HG03442 (cell line): Measurements from ENCODE around the gene CD109.
"Not testable (repeated sequence)": the region's sequence is repeated elsewhere in the genome, so short reads cannot be mapped to it uniquely, and the experiment has no call there.

Experiments
- ATAC-seq: cut with Tn5 transposase; IDR thresholded peaks from one replicate; pipeline ENCODE4 v1.9.1; 2021; ENCODE audit warnings: mild to moderate bottlenecking, moderate library complexity; ENCODE audit not compliant: unreplicated experiment

Gene CD109

DNA sequence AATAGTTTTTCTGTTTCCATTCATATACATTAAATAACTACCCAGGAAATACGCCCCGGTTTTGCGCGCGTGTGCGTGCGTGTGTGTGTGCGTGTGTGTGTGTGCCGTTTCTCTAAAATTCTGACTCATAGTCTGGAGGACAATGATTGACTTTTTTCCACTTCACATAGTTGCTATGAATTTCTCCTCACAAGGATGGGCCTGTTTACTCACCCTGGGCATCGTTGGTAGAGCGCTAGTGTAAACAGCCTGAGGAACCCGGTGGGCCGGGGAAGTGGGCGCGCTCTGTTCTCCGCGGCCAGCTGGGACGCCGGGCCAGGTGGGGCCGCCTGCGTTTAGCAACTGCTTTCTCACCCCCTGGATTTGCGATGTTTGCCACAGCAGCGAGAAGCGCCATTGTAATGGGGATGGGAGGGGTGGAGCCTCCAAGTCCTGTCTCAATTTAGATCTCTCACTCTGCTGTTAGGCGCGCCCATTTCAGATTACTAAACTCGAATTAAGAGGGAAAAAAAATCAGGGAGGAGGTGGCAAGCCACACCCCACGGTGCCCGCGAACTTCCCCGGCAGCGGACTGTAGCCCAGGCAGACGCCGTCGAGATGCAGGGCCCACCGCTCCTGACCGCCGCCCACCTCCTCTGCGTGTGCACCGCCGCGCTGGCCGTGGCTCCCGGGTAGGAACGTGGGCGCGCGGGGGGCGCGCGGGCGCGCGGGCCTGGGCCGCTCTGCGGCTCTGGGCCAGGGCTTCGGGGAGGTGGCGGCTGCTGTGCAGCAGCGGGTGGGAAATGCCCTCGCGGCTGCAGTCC lies at the start of gene CD109:
TSS of gene CD109 (plus strand) at position 585 of the 803 bp plus-strand sequence. CDS start at position 598, 13 bp downstream.
- ATAC-seq: peak; percentile 57

- no peak for ATAC-seq
Observed at GRCh38 chr6:73648166-73648565, 47.8 kb upstream of the CD109 start.

DNA sequence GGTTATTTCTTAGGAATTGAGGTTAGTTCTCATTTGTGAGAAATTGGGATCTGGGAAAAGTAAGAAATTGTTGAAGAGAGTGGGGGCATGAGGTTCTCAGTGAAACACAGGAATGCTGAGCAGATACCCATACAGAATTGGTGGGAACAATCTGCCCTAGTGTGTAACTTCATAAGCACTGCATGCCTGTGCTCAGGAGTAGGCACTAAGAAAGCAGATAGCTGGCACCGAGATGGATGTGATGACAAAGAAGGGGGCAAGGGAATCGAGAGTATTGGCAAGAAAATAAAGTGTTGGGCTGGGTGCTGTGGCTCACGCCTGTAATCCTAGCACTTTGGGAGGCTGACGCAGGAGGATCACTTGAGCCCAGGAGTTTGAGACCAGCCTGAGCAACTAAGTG lies 46.2 kb upstream of the CD109 start:
- ATAC-seq: no peak

DNA sequence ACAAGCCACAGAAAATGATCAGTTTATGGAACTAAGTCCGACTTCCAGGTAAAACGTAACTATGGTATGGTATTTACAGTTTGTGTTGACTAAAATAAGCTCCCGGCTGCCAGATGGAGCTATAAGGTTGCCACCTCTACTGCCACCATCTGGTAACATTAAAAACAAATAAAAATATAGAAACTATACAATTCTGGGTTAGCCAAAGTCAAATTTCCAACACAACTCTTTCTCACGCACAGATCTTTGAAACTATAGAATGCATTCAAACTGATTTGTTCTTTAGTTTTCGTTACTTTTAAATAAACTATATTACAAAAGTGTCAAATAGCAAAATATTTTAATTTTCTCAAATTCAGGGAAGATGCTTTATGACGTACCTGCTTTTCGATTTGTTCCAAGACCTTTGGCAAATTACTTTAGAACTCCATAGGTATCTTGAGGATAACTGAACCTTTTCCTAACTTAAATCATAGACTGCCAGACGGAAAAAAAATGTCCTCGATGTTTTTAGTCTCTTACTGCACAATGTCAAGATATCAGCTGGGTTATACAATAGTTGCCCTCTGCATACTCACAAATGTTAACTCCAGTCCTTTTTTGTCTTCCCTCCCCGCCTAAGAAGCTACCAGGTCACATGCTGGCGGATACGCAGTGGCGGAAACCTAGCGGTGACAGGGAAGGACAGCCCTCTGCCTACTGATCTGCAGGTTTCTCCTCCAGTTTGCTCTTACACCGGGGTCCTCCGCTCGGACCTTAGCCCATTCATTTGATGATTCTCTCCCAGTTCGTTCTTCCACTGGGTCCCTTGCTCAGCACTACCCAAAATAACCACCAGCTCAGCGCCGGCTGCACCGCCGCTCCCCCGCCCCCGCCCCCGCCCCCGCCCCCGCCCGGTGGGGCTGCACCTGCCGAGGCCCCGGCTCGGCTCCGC lies 43.1 kb upstream of the CD109 start:
- ATAC-seq: peak; percentile 35

DNA sequence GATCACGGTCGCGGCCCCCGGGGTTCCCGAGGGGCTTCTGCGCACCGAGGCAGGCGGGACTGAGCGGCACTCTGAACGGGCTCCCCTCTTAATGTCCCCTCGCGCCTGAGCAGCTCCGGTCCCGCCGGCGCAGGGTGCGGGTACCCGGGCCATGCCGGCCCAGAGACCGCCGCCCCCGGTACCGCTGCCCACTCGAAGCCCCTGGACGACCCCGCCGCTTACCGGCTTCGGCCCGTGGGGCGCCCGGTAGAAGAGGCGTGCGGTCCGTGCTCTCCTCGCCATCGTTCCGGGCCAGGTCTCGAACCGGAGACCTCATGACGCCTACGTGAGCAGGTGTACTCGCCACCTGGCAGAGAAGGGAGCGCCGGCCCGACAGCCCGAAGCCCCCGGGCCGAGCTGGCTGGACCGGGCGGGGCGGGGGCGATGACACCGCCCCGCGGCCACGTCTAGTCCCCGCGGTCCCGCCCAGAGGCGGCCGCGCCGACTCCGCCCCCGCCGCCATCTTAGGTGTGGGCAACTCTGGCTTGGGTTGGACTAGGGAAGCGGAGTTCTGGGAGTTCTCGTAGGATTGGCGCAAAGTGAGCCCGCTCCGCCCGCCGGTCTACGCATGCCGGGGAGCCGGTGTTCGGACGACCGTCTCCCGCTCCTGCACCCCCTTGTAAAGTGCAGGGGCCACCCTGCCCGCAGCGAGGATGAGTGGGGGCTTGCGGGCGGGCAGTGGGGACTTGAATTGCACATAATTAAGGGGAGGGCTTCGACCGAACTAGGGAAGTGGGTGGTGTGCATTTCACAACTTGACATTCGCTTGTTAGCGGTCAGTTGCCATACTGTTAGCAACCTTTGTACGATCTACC lies 42.2 kb upstream of the CD109 start, which contains the start of gene SLC17A5:
TSS of gene SLC17A5 (minus strand) at position 422 of the 854 bp plus-strand sequence. CDS start at position 316, 106 bp downstream.
- ATAC-seq: peak; percentile 88

GRCh38 chr6:73655341-73655917 lies 40.6 kb upstream of the CD109 start:
- no peak for ATAC-seq

DNA sequence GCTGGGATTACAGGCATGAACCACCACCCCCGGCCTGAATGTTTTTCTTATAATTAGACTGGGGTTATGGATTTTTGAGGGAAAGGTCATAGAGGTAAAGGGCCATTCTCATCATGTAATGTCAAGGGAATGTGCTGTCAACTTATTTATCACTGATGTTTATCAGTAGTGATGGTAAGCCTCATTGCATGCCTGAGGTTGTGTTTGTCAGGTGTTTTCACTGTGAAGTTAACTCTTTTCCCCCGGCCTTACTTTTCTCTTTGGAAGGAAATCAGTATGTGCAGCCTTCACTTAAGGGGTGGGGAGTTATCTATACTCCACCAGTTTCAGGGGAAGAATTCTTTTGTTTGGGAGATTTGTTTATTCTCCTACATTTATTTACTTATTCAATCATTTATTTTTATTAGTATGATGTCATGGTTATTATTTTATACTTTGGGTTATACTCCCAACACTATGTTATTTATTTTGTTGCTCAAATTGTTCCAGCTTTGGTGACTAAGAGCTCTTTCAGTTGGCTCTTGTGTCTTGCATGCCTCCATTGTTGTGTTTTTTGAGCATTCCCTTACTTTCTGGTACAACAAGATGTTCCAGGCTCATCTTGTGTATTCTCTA lies 39.4 kb upstream of the CD109 start:
- no peak for ATAC-seq

- no peak for ATAC-seq
Observed at GRCh38 chr6:73657201-73657600, 38.8 kb upstream of the CD109 start.

DNA sequence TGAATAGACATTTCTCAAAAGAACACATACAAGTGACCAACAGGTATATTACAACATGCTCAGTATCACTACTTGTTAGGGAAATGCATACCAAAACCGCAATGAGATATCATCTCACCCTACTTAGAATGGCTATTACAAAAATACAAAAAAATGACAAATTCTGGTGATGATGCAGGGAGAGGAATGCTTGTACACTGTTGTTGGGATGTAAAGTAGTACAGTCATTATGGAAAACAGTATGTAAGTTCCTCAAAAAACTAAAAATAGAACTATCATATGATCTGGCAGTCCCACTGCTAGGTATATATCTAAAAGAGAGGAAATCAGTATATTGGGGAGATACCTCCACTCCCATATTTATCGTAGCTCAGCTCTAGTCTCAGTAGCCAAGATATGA lies 31.3 kb upstream of the CD109 start:
- no peak for ATAC-seq

DNA sequence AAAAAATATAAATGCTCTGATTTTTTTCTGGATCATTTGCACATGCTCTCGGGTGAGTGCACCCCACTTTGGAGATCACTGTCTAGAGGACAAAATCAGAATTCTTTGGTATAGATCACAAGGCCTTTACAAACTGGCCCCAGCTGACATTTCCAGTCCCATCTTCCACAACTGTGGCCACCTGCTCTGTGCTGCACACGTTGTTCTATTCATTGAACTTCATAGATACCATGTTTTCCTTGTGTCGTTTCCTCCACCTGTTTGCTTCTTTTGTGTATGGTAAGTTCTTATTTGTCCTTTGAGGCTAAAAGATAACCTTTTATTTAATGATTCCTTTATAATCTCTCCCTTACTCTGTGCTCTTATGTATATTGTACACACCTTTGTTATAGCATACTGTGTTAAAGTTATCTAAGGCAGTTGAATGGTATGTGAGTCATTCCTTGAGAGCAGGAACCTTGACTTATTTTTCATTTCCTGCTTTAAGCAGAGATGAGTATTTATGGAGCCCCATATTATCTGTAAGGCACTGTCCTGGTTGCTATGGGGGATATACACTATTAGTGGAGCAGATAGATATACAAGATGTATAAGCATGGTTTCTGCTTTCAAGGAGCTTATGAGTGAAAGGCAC lies 30.2 kb upstream of the CD109 start:
- peak; percentile 87 for ATAC-seq

- ATAC-seq: no peak
Observed at GRCh38 chr6:73666393-73666792, 29.6 kb upstream of the CD109 start.

DNA sequence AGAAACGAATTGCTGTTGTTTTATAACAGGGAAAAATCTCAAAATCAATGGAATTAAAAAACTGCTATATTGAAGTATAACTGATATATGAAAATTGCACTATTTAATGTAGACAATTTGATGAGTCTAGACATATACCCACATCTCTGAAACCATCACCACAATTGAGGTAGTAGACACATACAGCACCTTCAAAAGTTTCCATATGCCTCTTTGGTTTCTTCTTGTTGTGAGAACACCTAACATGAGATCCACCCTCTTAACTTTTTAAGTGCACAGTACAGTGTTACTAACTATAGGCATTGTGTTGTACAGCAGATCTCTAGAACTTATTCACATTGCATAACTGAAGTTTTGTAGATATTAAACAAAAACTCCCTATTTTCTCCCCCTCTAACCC lies 28.2 kb upstream of the CD109 start:
- no peak for ATAC-seq

DNA sequence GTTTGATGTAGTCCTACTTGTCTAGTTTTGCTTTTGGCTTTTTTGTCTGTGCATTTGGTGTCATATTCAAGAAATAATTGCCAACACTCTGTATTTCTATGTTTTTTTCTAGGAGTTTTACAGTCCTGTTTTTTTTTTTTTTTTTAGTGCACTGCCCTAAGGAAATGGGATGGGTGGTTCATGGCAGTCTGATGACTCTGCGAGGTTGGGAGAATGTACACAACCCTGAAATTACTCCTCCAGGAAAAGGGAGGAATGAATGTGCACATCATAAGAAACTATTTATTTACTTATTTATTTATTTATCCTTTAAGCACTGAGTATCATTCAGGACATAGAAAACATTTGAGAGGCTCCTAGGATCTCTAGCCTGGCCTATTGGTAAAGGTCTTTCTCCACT lies 27.0 kb upstream of the CD109 start:
- ATAC-seq: no peak

- no peak for ATAC-seq
Observed at GRCh38 chr6:73671911-73672685, 23.9 kb upstream of the CD109 start.

- ATAC-seq: peak; percentile 91
Observed at GRCh38 chr6:73675466-73676098, 20.4 kb upstream of the CD109 start.

DNA sequence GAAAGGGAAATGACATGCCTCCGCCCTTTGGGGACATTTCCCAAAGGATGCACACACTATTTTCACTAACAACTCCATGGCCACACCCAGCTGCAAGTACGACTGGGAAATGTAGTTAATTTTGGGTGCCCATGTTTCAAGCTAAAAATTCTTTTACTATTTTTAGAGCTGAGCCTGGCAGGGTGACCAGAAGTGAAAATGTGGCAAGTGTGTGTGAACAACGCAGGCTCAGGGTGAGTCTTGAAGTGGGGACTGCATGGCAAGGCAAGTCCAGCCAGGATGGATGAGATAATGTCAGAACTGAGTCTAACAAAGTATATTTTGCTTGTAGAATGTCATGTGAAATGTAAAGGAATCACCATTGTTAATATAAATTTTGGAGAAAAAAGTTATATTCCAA lies 17.0 kb upstream of the CD109 start:
- ATAC-seq: no peak

- not testable (repeated sequence) for ATAC-seq
Observed at GRCh38 chr6:73679846-73680245, 16.2 kb upstream of the CD109 start.

DNA sequence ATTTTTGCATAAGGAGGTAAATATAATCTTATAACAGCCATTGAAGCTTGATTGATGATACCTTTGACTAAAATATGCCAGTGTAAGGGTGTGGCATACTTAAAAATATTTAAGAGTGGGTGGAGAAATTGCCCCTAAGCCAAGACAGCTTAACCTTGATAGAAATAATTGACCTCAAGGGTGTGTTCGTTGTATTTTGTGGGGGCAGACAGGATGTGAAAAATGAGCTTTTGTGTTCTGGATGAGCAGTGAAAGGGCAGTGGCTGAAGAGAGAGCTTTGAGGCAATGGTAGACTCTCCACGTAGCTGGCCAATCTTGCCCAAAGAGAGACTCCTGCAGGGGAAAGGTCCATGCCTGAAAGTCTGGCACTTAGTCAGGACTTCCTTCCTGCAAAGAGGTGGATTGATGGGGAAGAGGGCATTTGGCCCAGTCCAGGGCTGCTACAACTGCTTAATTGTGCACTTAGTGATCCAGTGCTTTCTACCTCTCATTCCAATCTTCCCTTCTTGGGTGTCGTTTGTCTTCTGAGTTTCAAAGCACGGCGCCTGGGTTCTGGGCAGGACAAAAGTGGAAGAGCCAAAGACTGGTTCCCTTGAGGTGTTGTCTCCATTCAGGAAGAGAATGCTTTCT lies 15.6 kb upstream of the CD109 start:
- ATAC-seq: no peak
